ENCODE results near the gene SRCIN1.

The SRCIN1 gene

DNA sequence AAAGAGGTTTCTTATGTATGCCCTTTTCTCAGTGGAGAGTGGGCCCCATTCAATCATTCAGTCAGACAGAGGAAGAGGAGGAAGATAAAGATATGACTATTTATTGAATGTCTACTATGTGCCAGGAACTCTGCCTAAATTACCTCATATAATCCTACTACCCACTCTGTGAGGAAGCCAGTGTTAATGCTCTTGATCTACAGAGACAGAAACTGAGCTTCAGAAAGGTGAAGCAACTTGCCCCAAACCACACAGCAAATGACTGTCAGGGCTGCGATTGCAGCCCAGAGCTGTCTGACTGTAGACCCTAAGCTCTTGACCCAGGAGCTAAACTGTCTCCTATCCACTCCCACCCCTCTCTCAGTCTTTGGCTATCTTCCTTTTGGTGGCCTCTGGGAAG is 8.4 kb downstream of the SRCIN1 start:
- no peak for DNase-seq

DNA sequence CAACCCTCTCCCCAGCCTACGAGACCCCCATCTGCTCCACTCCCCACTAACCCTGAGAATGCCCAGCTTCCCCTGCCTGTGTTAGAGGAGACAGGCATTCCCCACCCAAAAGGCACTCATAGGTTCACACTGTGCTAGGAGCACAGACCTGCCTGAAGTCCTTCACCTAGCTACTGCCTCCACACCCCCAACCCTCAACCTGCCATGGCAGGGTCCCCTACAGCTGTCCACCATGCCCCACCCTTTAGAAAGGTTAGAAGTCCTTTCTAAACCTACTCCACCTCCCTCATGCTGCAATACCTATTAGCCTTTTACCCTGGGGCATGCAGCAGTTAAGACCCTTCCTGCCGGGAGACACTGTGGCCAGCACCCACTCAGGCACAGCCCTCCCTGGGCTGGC is 9.1 kb downstream of the SRCIN1 start:
- no peak for DNase-seq

DNA sequence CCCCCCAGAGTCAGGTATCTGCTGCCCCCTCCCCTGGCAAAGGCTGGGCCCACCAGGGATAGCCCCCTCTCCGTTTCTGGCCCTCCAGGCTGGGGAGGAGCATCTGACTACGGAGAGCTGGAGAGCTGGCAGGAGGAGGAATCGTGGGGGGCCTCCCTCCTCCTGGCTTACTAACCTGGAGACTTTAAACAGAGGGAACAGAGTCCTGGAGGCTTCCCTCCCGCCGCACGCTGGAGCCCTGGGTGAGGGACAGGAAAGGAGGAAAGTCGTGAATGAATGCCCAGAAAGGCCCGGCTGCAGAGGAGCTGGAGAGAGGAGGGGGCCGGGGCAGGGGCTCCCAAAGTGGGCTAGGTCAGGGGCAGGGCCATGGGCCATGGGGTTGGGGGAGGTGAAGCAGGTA is 9.9 kb downstream of the SRCIN1 start:
- no peak for DNase-seq

DNA sequence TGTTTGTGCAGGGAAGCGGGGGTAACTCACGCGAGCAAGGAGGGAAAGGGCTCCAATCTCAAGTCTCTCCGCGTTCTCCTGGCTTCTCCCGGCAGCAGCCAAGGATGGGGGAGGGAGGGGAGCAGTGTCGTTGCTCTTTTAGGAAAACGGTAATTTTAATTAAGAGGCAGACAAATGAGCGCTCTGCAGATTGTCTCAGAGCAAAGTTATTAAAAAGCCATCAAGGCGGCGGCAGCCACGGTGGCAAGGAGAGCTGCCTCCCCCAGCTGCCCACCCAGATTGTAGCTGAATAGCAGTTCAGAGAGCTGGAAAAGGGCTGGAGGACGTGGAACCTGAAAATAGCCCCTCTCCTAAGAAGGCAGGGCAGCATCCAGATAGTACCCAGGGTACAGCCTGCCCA is 11.6 kb downstream of the SRCIN1 start:
- no peak for DNase-seq

DNA sequence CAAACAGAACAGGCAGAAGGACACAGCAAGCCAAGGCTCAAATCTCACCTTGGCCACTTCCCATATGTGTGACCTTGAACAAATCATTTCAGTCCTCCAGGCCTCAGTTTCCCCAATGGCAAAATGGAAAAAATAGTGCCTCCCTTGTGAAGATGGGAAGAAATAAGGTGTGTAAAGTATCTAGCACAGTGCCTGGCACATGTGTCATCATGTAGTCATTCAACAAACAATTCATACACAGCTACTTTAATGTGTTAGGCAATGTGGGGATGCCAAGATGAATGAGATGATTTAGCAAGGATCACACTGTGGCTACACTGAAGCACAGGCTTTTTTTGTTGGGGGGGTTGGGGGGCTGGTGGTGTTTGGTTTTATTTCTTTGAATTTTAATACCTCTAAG is 13.3 kb downstream of the SRCIN1 start:
- DNase-seq: no peak

DNA sequence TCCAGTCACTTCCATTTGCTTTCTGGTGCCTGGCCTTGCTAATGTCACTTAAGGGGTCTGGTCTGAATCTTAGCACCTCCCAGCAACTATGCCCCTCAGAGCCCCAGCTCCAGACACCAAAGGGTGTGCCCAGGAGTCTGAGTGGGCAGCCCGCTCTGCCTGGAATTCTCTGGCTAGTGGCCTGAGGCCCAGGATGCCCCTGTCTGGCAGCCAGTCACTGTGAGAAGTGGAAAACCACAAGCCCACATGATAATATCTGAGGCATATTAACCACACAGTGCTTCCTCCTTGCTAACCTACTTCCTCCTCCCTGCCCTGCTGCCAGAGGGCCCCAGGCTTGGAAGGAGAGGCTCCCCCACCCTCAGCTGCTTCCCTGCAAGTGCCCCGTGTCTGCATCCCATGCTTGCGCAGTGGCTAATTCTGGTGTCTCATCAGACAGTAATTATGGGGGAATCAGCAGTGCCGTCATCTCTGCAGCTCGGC is 14.0 kb downstream of the SRCIN1 start:
- DNase-seq: no peak

DNA sequence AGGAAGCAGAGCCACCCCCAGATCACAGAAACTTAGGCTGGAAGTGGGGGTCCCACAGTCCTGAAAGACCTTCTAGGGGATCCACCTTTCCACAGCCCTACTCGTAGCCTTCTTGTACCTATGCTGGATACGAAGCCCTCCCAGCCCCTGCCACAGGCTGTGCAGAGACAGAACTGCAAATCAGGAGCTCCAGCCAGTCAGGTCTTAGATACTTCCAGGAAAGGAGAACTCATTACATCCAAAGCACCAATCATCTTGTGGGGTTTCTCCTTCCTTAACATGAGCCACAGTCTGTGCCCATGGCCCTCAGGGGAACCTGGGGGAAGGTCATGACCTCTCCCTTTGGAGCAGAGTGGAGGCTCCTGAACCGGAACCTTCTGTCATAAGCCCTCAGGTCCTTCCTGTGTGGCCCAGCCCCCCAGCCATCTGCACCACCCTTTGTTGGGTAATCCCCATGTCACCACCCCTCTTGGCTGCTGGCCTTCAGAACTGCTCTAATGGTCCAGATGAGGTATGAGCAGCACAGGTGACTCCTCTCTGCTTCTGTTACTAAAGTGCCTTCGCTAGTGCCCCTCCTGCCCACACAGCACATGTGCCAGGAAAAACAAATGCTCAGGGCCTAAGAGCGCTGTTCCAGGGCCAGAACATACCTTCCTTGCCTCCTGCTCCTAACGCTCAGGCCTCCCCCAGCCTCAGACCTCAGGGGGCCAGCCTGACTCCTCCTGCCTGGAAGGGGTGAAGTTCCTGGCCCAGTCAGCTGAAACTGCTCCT is 14.6 kb downstream of the SRCIN1 start:
- no peak for DNase-seq

DNA sequence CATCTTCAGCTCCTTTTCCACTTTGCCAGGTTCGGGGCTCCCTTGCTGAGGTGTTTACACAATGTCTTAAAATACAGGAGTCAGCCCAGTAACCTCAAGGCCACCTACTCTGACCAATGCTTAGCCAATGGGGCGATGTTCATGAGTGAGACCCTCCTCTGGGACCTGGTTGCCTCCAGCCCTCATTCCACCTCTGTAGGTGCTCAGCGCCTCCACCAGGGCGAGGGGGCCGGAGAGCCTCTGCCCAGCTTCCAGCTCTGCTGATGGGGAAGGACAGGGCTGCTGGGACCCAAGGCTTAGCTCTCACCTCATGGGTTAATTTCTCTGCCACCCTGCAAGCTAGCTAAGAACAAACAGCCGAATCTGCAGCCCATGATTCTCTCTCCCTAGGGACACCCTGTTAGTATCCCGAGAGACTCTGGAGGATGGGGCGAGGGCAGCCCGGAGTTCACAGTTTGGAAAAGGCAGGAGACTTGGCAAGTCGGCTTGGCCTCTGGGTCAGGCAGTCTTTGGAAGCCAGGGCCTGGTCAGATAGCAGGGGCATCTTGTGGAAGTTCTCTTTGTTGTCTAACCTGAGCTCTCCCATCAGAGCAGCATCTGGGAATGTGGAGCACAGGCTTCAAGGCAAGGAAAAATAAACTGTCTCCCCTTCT is 16.2 kb downstream of the SRCIN1 start:
- DNase-seq: no peak

DNA sequence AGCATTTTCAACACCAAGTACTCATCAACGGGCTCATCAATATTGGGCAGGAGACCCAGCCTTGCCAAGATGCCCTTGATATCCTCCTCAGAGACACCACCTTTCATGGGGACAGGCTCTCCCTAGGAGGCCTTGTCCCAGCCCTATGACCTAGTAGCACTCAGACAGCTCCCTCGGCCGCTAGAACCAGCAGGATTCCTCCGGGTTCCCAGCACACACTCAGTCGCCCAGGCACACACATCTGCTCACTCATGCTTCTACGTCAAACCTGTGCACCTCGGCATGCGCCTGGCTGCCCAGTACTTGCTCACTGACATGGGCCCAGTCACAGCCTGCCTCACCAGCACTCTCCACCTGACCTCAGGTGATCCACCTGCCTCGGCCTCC is 17.0 kb downstream of the SRCIN1 start:
- no peak for DNase-seq

DNA sequence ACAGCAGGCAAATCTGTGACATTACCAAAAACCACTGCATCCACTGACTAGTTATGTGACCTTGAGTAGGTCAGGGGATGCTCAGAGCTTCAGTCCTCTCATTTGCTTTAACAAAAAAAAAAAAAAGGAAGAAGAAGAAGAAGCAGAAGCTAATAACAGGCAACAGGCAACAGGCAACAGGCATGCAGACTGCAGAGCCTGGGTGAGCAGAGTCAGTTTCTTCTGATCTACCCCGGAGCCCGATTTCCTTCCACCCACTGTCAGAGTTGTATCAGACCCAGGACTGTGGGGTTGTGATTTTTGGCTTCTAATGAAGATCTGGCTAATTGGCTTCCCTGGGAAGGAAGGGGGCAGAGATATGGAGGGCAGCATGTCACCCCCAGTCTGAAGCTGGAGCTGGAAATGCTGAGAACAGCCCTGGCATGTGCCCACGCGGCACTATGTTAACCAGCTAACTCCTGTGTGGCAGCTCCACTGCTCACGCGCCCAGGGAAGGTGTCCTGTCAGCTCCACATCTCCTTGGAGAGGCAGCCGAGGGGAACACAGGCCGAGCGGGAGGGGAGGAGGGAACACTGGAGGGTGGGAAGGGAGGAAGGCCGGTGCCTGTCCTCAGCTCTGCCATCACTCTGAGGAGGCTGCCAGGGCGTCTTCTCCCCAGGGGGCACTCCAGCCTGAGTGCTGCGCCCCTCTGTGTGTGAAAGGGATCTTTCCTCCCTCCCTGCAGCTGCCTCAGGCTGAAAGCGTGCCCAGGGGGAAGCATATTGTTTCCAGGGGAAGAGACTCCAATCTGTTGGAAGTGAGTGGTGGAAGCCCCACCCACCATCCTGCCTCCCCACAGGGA is 17.6 kb downstream of the SRCIN1 start:
- DNase-seq: no peak

DNA sequence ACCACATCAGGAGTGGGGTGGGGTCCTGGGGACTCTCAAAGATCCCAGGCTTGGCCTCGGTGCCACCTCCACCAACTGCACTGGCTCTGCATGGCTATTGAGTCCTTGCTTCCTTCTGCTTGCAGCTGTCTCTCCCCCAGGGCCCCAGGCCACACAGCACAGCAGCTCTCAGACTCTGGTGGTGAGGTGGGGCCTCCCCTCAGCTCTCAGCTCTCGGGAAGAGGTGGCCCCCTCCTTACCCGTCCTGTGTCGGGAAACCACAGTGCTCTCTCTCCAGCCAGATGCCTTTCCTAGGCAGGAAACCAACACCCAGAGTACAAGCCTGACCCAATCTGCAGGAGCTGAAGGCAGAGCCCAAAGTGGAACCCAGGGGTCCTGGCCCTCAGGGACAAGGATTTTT is 18.5 kb downstream of the SRCIN1 start:
- no peak for DNase-seq

DNA sequence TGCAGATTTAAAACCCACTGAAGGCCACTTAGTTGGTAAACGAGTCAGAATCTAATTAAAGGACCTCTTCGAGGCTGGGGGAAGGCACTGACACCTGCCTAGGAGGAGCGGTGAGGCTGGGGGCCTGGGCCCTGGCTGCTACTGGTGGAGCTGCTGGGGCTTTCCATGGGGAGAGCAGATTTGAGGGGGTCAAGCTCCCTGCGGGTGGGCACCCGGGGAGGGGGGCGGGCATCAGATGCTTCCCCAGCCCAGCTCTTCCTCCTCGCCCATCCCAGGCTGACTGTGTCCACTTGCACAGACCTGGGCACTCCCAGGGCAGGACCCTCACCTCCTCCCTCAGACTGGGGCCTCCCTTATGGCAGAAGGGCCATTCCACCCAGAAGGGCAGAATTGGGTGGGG is 19.0 kb downstream of the SRCIN1 start:
- DNase-seq: no peak

DNA sequence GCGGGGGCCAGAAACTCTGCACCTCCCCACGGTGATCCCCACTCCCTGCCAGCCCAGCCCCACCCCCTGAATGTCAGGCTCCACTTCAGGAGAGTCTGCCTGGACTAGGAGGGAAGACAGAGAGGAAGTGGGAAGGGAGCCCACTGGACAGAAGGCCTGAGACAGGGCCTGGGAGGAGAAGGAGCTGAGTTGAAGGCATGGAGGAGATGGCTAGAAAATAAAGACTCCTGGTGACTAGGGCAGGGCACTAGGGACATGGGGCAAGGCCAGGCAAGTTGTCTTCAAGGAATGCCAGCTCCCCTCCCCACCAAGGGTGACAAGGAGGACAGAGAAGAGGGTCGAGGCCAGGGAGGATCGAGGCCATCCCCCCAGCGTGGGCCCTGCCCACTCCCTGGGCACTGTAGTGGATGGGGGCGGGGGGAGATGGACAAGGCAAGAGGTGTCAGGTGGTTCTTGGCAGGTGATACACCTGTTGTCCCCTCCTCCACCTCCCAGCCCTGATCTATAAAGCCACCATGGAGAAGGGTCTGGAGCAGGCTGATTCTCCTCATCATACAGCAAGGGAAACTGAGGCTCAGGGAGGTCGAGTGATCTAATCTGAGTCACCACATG is 19.7 kb downstream of the SRCIN1 start:
- no peak for DNase-seq

DNA sequence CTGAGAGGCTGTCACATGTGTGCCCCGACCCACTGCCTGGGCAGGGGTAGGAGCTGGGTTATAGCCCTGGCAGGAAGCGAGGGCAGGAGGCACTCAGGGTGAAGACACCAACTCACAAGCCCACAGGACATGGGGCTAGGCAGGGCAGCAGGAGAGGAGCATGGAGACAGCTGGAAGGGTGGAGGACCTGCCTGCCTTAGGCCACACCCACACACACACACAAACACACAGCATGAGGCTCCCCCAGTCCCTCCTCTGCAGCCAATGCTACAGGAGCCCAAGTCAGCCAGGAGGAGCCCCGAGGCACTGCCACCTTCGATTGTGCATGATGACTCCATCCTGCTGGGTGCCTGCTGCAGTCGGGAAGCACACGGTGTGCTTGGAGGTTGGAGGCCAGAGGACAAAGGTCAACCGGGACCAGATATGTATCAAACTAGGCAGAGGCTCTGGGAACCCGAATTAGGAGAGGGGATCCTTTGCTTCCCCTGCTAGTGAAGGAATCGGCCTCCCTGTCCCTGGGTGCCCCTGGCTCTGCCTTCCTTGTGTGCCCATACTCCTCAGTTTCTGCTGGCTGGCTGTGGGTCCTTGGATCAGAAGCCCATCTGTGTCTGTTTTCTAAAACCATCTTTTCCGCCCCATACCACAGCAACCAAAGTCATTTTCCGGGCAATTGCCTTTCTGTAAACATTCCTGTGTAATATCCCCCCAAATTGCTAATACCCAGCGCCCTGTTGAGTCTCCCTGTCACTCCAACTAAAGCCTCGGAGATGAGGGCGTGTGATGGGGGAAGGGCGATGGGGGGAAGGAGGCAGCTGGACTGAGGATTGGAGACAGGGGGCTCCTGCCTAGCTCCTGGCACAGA is 20.5 kb downstream of the SRCIN1 start:
- no peak for DNase-seq

DNA sequence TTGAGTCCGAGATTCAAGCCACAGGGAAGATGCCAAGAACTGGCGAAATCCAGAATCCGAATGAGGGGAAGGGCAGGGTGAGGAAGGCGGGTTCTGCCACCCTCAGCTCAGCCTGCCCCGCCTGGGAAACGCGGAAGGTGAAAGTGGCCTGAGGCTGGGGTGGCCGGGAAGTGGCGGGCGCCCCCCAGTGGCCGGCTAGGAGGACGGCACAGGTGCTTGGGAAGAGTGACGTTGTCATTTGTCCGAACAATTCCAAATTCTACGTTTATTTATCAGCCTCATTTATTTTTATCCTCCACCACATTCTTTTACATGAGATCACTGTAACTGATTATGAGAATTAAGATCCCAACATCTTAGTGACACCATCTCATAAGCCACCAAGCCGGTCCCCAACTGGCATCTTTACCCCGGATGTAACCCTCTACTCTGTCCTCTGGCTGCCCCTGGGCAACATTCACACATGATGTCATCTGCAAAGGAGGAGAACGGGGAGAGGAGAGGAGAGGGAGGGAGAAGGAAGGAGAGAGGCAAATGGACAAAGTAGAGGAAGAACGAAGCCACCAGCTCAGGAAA is 21.3 kb downstream of the SRCIN1 start:
- DNase-seq: no peak

DNA sequence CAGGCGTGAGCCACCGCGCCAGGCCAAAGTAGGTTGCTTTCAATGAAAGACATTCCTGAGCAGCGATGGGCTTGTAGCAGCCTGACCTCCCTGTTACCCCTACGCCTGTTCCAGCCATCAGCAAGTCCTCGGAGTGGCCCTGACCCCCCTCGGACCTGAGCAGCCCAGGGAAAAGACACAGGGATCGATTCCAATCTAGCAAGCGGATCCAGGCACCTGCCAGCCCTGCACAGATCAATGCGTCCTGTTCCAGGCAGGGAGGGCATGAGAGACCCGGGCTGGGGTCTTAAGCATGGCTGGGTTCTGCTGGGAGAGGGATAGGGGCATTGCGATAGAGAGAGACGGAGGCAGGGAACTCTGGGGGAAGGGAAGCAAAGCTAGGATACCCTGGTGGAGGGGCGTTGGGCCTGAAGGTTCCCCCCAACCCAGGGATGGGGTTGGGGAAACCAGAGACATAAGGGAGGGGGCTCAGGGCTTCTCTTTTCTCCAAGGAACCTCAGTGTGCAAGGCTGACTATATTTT is 21.9 kb downstream of the SRCIN1 start:
- no peak for DNase-seq

DNA sequence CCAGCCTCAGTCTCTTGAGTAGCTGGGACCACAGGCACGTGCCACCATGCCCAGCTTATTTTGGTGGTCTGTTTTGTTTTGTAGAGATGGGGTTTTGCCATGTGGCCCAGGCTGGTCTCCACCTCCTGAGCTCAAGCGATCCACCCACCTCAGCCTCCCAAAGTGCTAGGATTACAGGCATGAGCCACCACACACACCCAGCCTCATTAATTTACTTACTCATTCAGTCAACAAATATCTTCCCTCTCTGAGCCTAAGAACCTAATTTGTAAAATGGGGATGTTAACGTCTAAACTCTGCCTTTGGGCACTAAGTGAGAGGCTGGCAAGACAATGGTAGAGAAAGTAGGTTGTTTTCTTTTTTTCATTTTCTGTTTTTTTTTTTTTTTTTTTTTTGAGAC is 22.6 kb downstream of the SRCIN1 start:
- no peak for DNase-seq

DNA sequence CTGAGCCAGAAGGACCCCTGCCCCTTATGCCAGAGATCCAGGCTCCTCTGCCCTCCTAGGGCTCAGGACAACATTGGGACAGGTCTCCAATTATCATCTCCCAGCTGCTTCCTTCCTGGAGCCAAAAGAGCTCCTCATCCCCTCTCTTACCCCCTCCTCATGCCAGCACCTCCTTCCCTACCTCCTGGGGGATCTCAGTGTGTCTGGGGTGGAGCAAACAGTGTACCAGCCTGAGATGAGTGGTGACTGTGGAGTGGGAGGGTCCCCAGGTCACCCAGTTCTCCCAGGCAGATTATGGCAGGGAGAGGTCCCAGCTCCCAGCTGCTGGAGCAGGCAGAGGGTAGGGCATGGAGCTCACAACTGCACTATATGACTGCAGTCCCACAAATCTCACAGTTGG is 23.7 kb downstream of the SRCIN1 start:
- DNase-seq: no peak

DNA sequence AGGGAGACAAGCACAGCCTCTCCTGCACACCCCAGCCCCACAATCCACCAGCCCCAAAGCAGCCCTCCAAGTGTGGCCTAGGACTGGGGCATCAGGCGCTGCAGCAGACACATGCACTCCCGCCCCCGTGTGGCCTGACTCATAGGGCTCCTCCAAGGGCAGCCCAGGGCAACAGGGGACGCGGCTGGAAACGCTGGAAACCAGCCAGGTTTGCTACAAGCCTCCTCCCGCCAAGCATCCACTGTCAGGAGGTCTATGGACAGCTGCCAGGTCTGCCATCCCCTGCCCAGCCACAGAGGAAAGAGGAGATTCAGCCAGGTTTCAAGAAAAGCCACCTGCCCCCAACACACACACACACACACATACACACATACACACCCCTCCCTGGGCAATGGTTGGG is 25.8 kb downstream of the SRCIN1 start:
- DNase-seq: no peak

DNA sequence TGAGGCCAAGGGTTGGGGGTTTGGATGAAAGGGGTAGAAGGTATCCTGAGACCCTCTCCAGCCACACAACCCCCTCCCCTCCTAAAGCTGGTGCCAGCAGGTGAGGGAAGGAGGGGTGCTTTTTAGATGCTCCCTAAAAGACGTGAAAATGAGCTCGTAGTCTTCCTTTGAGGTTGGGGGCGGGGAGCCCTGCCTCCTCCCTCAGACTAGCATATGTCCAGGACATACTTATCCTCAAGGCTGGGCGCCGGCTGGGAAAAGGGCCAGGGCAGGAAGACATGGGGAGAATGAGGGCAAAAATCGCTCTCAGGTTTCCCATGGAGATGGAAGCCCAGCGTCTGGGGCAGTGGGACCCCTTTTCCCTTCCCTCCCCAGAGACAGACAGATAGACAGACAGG is 26.7 kb downstream of the SRCIN1 start:
- DNase-seq: no peak

DNA sequence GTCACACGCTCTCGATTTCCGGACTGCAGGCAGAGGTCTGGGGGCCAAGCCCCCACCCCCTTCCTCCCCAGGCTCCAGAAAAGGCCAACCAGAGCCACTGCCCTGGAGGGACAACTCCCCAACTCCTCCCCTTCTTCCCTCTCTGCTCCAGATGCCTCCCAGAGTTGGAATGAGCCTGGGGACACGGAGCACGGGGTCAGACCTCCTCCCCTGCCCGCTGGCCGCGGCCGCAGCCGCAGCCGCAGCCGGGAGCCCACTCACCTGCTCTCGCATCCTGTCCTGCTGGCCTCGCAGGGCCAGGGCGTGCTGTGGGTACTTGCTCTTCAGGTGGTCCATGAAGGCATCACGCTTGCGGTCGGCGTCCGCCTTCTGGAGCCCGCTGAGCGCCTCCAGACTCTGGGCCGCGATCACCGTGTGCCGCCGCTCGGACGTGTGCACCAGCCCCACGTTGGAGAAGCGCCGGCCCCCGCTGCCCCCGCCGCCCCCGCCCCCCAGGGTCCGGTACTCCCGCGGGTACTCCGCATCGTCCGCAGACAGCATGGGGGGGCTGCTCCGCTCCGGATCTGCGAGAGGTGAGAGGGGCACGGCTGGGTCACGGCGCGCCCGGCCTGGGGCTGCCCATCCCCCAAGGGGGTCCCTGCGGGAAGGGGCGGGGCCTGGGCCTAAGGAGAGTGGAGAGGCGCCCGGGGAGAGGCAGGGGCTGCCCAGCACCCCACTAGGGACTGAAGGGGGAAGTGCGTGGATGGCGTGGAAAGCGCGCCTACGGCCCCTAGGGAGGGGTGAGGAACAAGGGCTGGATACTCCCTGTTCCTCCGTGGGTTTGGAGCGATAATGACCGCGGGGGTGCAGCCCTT is 27.3 kb downstream of the SRCIN1 start:
- no peak for DNase-seq
